H1 (cell line): ENCODE results near the gene BMP4. TPM values are rescaled to one million over a fixed set of nuclear protein-coding genes. Genes with fewer than 3 reads are reported as not detected.

Experiments used
- CTCF ChIA-PET: fragments of 300-600 bp; sonication (Branson Sonifier 250); formaldehyde crosslinking; loops from one replicate; lab custom pipeline; 2021; ENCODE audit not compliant: partially characterized antibody; lab: Charles Lee
- POLR2A ChIA-PET: fragments of 300-600 bp; sonication (Branson Sonifier 250); formaldehyde crosslinking; loops from one replicate; lab custom pipeline; 2021; ENCODE audit warnings: inconsistent platforms; ENCODE audit not compliant: partially characterized antibody; lab: Charles Lee
- DNase-seq, 2 experiments: peaks; one replicate each; pipeline versions ENCODE4 v3.0.0 to v3.0.0-alpha.2; 2010 to 2022; ENCODE audit warnings: low spot score in 2 of 2, low read depth in 1 of 2, mixed read lengths in 1 of 2
- FAIRE-seq: peaks from 2 replicates; lab custom pipeline; 2011; peaks lifted over from hg19 to GRCh38; lab: Jason Lieb, UNC
- H2AFZ ChIP-seq: 2 replicates; pipeline ENCODE4 v1.8.1; 2012; ENCODE audit warnings: low read length, inconsistent platforms
- H2AK5ac ChIP-seq: 2 replicates; pipeline ENCODE4 v1.6.1; 2013; ENCODE audit warnings: low read depth, low read length
- H2BK120ac ChIP-seq: replicated peaks from 2 replicates; pipeline ENCODE3; 2013; ENCODE audit warnings: low read depth, low read length, inconsistent platforms
- H2BK12ac ChIP-seq: 2 replicates; pipeline ENCODE4 v1.6.1; 2013; ENCODE audit warnings: low read depth, low read length
- H2BK15ac ChIP-seq: 2 replicates; pipeline ENCODE4 v1.6.1; 2013; ENCODE audit warnings: low read length
- H2BK20ac ChIP-seq: 2 replicates; pipeline ENCODE4 v1.6.1; 2013; ENCODE audit warnings: low read length
- H2BK5ac ChIP-seq: 2 replicates; pipeline ENCODE4 v1.6.1; 2013; ENCODE audit warnings: low read depth, low read length
- H3K14ac ChIP-seq: 2 replicates; pipeline ENCODE4 v1.6.1; 2013; ENCODE audit warnings: inconsistent platforms; ENCODE audit not compliant: insufficient read length
- H3K18ac ChIP-seq: 2 replicates; pipeline ENCODE4 v1.6.1; 2013; ENCODE audit warnings: low read length; ENCODE audit errors: extremely low read depth
- H3K23ac ChIP-seq: 2 replicates; pipeline ENCODE4 v1.6.1; 2013; ENCODE audit warnings: inconsistent platforms; ENCODE audit not compliant: insufficient read length
- H3K23me2 ChIP-seq: 2 replicates; pipeline ENCODE4 v1.6.1; 2013; ENCODE audit warnings: low read depth, low read length
- H3K27ac ChIP-seq: 2 replicates; pipeline ENCODE4 v1.6.1; 2011; ENCODE audit warnings: low read depth, low read length, inconsistent platforms
- H3K27me3 ChIP-seq, 4 experiments: replicated peaks in 1 of 4; 1 replicate in 1 of 4; 2 replicates in 3 of 4; pipeline versions ENCODE4 v1.6.1 to v1.8.1; 2011 to 2013; ENCODE audit warnings: low read length in 3 of 4, mild to moderate bottlenecking in 3 of 4, inconsistent platforms in 2 of 4, mixed read lengths in 2 of 4, moderate library complexity in 1 of 4; ENCODE audit not compliant: control insufficient read depth in 3 of 4, insufficient read depth in 3 of 4; ENCODE audit errors: extremely low read depth in 1 of 4
- H3K36me3 ChIP-seq, 4 experiments: 2 replicates each; pipeline versions ENCODE4 v1.6.1 to v1.8.1; 2011 to 2013; ENCODE audit warnings: mild to moderate bottlenecking in 4 of 4, low read length in 3 of 4, moderate library complexity in 2 of 4, control low read depth in 1 of 4, inconsistent platforms in 1 of 4; ENCODE audit not compliant: insufficient read depth in 4 of 4, control insufficient read depth in 2 of 4
- H3K4ac ChIP-seq: replicated peaks from 2 replicates; pipeline ENCODE3; 2013; ENCODE audit warnings: low read length, low read depth, mixed read lengths, inconsistent platforms; ENCODE audit not compliant: insufficient read length
- H3K4me1 ChIP-seq, 4 experiments: replicated peaks in 1 of 4; 1 replicate in 1 of 4; 2 replicates in 3 of 4; pipeline versions ENCODE4 v1.6.1 to v1.8.1; 2011 to 2013; ENCODE audit warnings: low read length in 3 of 4, inconsistent platforms in 2 of 4, mixed read lengths in 1 of 4; ENCODE audit not compliant: insufficient read depth in 4 of 4, control insufficient read depth in 3 of 4
- H3K4me2 ChIP-seq, 2 experiments: 2 replicates each; pipeline versions ENCODE4 v1.6.1 to v1.8.1; 2011 to 2013; ENCODE audit warnings: low read depth in 2 of 2, low read length in 2 of 2, control low read depth in 1 of 2, inconsistent platforms in 1 of 2, mild to moderate bottlenecking in 1 of 2; ENCODE audit not compliant: insufficient read depth in 1 of 2
- H3K4me3 ChIP-seq, 4 experiments: fragments of 200-600, 300-600 bp in 1 of 4; sonication (generic), shearing (Covaris generic), sonication (Bioruptor Twin) in 1 of 4; 2 replicates each; pipeline versions ENCODE4 v1.5.1 to v1.8.1; 2011 to 2016; ENCODE audit warnings: low read length in 4 of 4, low read depth in 3 of 4, control low read depth in 2 of 4, inconsistent platforms in 2 of 4, mild to moderate bottlenecking in 2 of 4, mixed read lengths in 1 of 4, moderate library complexity in 1 of 4; ENCODE audit not compliant: insufficient read depth in 2 of 4; ENCODE audit errors: extremely low read depth in 1 of 4
- H3K56ac ChIP-seq: replicated peaks from 2 replicates; pipeline ENCODE3; 2013; ENCODE audit warnings: low read depth, mild to moderate bottlenecking, mixed read lengths, low read length, inconsistent platforms; ENCODE audit not compliant: insufficient read length
- H3K79me1 ChIP-seq: 2 replicates; pipeline ENCODE4 v1.6.1; 2013; ENCODE audit warnings: low read depth, low read length, control low read depth
- H3K79me2 ChIP-seq, 2 experiments: 2 replicates each; pipeline versions ENCODE4 v1.6.1 to v1.8.1; 2012 to 2013; ENCODE audit warnings: low read length in 2 of 2, mild to moderate bottlenecking in 2 of 2, inconsistent platforms in 1 of 2; ENCODE audit not compliant: insufficient read depth in 2 of 2, control insufficient read depth in 1 of 2
- H3K9ac ChIP-seq, 4 experiments: replicated peaks in 1 of 4; 1 replicate in 1 of 4; 2 replicates in 3 of 4; pipeline versions ENCODE4 v1.6.1 to v1.8.1; 2011 to 2013; ENCODE audit warnings: low read depth in 3 of 4, low read length in 3 of 4, control low read depth in 2 of 4, mild to moderate bottlenecking in 2 of 4, moderate library complexity in 2 of 4, inconsistent platforms in 1 of 4; ENCODE audit errors: extremely low read depth in 1 of 4
- H3K9me3 ChIP-seq, 2 experiments: 2 replicates each; pipeline versions ENCODE4 v1.6.1 to v1.8.1; 2012 to 2013; ENCODE audit warnings: mild to moderate bottlenecking in 2 of 2, moderate library complexity in 2 of 2, control low read depth in 1 of 2, inconsistent platforms in 1 of 2, low read depth in 1 of 2, low read length in 1 of 2, mixed read lengths in 1 of 2; ENCODE audit not compliant: insufficient read depth in 2 of 2
- H4K20me1 ChIP-seq, 2 experiments: replicated peaks in 1 of 2; 2 replicates each; pipeline versions ENCODE3 to v1.8.1; 2011 to 2013; ENCODE audit warnings: inconsistent platforms in 2 of 2, low read length in 2 of 2, mild to moderate bottlenecking in 1 of 2; ENCODE audit not compliant: insufficient read depth in 2 of 2, control insufficient read depth in 1 of 2
- H4K5ac ChIP-seq: 2 replicates; pipeline ENCODE4 v1.6.1; 2013; ENCODE audit warnings: low read length, low read depth, mixed read lengths, inconsistent platforms; ENCODE audit not compliant: insufficient read length
- H4K8ac ChIP-seq: 2 replicates; pipeline ENCODE4 v1.8.0; 2013; ENCODE audit warnings: mild to moderate bottlenecking, moderate library complexity, low read length, inconsistent platforms; ENCODE audit not compliant: insufficient read depth; ENCODE audit errors: extremely low read depth
- H4K91ac ChIP-seq: replicated peaks from 2 replicates; pipeline ENCODE3; 2013; ENCODE audit warnings: low read length, mixed read lengths, inconsistent platforms; ENCODE audit not compliant: insufficient read length
- EZH2 ChIP-seq: fragments of 200-600 bp; sonication (generic); IDR thresholded peaks from 2 replicates; pipeline ENCODE4 v1.7.1; 2012; ENCODE audit warnings: low read depth, mild to moderate bottlenecking, moderate library complexity, low read length, inconsistent platforms; ENCODE audit not compliant: severe bottlenecking
- JUN ChIP-seq: IDR thresholded peaks from 2 replicates; pipeline ENCODE4 v1.6.1; 2011; ENCODE audit warnings: low read depth, mild to moderate bottlenecking, improper control_type of control experiment, low read length
- MAFK ChIP-seq: IDR thresholded peaks from 2 replicates; pipeline ENCODE4 v1.6.1; 2012; ENCODE audit warnings: low read depth, mild to moderate bottlenecking, improper control_type of control experiment, low read length
- SP2 ChIP-seq: IDR thresholded peaks from 2 replicates; pipeline ENCODE4 v1.6.1; 2012; ENCODE audit warnings: mild to moderate bottlenecking, low read length, inconsistent platforms
- TEAD4 ChIP-seq: IDR thresholded peaks from 2 replicates; pipeline ENCODE4 v1.6.1; 2012; ENCODE audit warnings: low read depth, low read length, inconsistent platforms, mixed read lengths
- ZNF274 ChIP-seq: IDR thresholded peaks from 2 replicates; pipeline ENCODE4 v1.7.0; 2012; ENCODE audit warnings: low read length, borderline replicate concordance; ENCODE audit errors: extremely low read depth
- WGBS, 2 experiments: shearing (Covaris generic) in 1 of 2; methylation state at CpG; one replicate each; pipeline versions ENCODE4 v1.1.6 to v1.1.7; 2013 to 2015; ENCODE audit warnings: low lambda C conversion rate in 2 of 2, mixed read lengths in 2 of 2, inconsistent platforms in 1 of 2, low coverage in 1 of 2, missing lambda C conversion rate in 1 of 2; ENCODE audit not compliant: insufficient replicate concordance in 2 of 2, insufficient coverage in 1 of 2, insufficient read length in 1 of 2; ENCODE audit errors: extremely low coverage in 1 of 2, missing lambda C conversion rate in 1 of 2; 5-methylcytosine and 5-hydroxymethylcytosine counted together
- polyA plus RNA-seq, 7 experiments: library from polyadenylated mRNA; depleted of rRNA in 3 of 7; stranded (reverse) in 5 of 7; unstranded in 2 of 7; fragments of >200 nt in 5 of 7; fragments of 200-250 nt in 2 of 7; gene quantifications; 1 replicate in 5 of 7; 2 replicates in 1 of 7; 4 replicates in 1 of 7; pipeline versions ENCODE4 v1.2.1 to v1.2.3, GENCODE V29; 2011 to 2013; ENCODE audit warnings: missing spikeins in 2 of 7, mixed read lengths in 2 of 7
- total RNA-seq: library from RNA; stranded (reverse); fragmentation: NEBNext Ultra II Directional; extraction: Animal tissue kit (Norgen Biotek cat#: 25700); gene quantifications from 2 replicates; pipeline ENCODE4 v1.2.1, GENCODE V29; 2021
- TF ChIP-seq, protein P1 (sequence below), 3 experiments: IDR thresholded peaks; 1 replicate in 2 of 3; 2 replicates in 1 of 3; pipeline versions ENCODE4 v1.5.1 to v1.6.1; 2011; ENCODE audit warnings: low read length in 3 of 3, mild to moderate bottlenecking in 3 of 3, inconsistent platforms in 2 of 3, low read depth in 1 of 3, moderate library complexity in 1 of 3; ENCODE audit not compliant: insufficient read depth in 1 of 3; ENCODE audit errors: control extremely low read depth in 1 of 3

BMP4 gene
- total and polyA plus RNA-seq, 2 of the 8 experiments (the other 6 are each of a cell fraction or from before 2014, with no cell fraction given): 2.3 to 5.4 TPM

DNA sequence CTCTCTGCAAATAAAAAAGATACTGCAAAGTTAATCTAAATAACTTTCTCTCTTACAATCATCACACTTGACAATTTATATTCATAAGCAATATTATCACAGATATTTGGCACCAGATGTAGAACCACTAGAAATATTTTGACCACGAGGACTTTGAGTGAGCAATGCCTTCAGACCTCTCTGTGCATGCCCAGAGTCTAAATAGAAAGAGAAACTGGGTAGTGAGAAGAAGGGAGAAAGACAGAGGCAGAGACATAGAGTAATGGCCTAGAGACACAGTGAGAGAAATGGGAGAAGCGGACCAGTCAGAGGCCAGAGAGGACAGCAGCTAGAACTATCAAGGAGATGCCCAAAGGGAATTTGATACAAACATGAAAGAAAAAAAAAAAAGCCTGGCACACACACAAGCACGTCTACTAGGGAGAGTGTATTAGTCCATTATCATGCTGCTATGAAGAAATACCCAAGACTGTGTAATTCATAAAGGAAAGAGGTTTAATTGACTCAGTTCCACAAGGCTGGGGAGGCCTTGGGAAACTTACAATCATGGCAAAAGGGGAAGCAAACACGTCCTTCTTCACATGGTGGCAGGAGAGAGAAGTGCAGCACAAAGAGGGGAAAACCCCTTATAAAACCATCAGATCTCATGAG is 41.1 kb downstream of the BMP4 start:
- Histone ChIP-seq H3K4me3 (no peak overlapping the region), H2AFZ (no peak overlapping the region), H3K9ac (no peak overlapping the region), H2BK120ac (no peak overlapping the region), H3K4ac (no peak overlapping the region), H2BK15ac (no peak overlapping the region), H3K27ac (no peak overlapping the region), H3K9me3 (no peaks in the 10 kb centered on the region), H3K14ac (no peak overlapping the region), H2BK5ac (no peak overlapping the region), H3K79me1 (no peaks in the 10 kb centered on the region), H2AK5ac (no peak overlapping the region), H3K27me3 (no peaks in the 10 kb centered on the region), H2BK20ac (no peak overlapping the region), H3K23ac (no peak overlapping the region), H3K4me1 (no peaks in the 10 kb centered on the region), H3K56ac (no peak overlapping the region), H4K91ac (no peak overlapping the region), H4K5ac (no peak overlapping the region), H2BK12ac (no peak overlapping the region), H3K23me2 (no peaks in the 10 kb centered on the region; the same call in 1 of the 2 replicates), H4K8ac (no peak overlapping the region), H3K79me2 (no peaks in the 10 kb centered on the region), H3K36me3 (no peaks in the 10 kb centered on the region), H3K18ac (no peak overlapping the region), H4K20me1 (no peaks in the 10 kb centered on the region), H3K4me2 (no peak overlapping the region)
- 76% methylated on average over 4 of the region's 4 CpGs; no CpG with 5 or more reads in 1 of the 2 experiments for WGBS, 2 experiments
- POLR2A ChIA-PET: no interaction called here
- no peak for FAIRE-seq
- CTCF ChIA-PET: interaction anchor here (2.2 kb wide), 1 partner anchor 14 kb away, joined by 10 read pairs; no protein-coding TSS in a partner anchor
- no peak for DNase-seq
- TF ChIP-seq ZNF274: no peak
- no peak for TF ChIP-seq TEAD4
- no peak for TF ChIP-seq SP2
- TF ChIP-seq MAFK: no peak
- TF ChIP-seq, protein P1, sequence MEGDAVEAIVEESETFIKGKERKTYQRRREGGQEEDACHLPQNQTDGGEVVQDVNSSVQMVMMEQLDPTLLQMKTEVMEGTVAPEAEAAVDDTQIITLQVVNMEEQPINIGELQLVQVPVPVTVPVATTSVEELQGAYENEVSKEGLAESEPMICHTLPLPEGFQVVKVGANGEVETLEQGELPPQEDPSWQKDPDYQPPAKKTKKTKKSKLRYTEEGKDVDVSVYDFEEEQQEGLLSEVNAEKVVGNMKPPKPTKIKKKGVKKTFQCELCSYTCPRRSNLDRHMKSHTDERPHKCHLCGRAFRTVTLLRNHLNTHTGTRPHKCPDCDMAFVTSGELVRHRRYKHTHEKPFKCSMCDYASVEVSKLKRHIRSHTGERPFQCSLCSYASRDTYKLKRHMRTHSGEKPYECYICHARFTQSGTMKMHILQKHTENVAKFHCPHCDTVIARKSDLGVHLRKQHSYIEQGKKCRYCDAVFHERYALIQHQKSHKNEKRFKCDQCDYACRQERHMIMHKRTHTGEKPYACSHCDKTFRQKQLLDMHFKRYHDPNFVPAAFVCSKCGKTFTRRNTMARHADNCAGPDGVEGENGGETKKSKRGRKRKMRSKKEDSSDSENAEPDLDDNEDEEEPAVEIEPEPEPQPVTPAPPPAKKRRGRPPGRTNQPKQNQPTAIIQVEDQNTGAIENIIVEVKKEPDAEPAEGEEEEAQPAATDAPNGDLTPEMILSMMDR (IDR thresholded peaks at IDR 0.05; ENCODE audit: control extremely low read depth in 1 of 3, insufficient read depth in 1 of 3, low read depth in 1 of 3, low read length in 3 of 3): no peak
- TF ChIP-seq JUN: no peak
- no peak for TF ChIP-seq EZH2
